Measurements from ENCODE around the gene ST13.

The ST13 gene

GRCh38 chr22:40889116-40889515 lies 32.7 kb upstream of the ST13 start:
- no peaks in the 10 kb centered on the region for H3K9me3 ChIP-seq (ENCODE audit: control insufficient read depth, insufficient read depth, low read depth, low read length)
- POLR2A ChIA-PET = no interaction called here
- CTCF ChIA-PET = interaction anchor here (0.7 to 3.6 kb wide), 4 partner anchors 10 to 508 kb away, joined by 3 to 17 read pairs (median 4); no protein-coding TSS in a partner anchor
- H3K36me3 ChIP-seq (ENCODE audit: control insufficient read depth in 2 of 2, insufficient read depth in 1 of 2, low read length in 2 of 2) = peaks cover 46 to 57% of the 10 kb centered on the region in 2 experiments
- no peak overlapping the region for H3K4me3 ChIP-seq (ENCODE audit: low read depth, low read length)
- no peak for TF ChIP-seq ZNF610 (tag by site-specific recombination; IDR thresholded peaks at IDR 0.05; ENCODE audit: borderline replicate concordance)
- TF ChIP-seq ZNF76 (tag by site-specific recombination; IDR thresholded peaks at IDR 0.05; ENCODE audit: borderline replicate concordance, low read depth) = no peak
- no peak for TF ChIP-seq ZNF514 (tag by site-specific recombination; IDR thresholded peaks at IDR 0.05)
- TF ChIP-seq ZNF510 (tag by site-specific recombination; IDR thresholded peaks at IDR 0.05; ENCODE audit: insufficient replicate concordance) = no peak
- no peak for TF ChIP-seq ZNF596 (tag by site-specific recombination; IDR thresholded peaks at IDR 0.05)
- no peak for TF ChIP-seq ZNF785 (tag by site-specific recombination; IDR thresholded peaks at IDR 0.05)
- TF ChIP-seq ZNF354C (tag by site-specific recombination; IDR thresholded peaks at IDR 0.05; ENCODE audit: borderline replicate concordance, low read depth) = no peak
- TF ChIP-seq ZNF777 (tag by site-specific recombination; IDR thresholded peaks at IDR 0.05; ENCODE audit: borderline replicate concordance) = no peak
- no peak for TF ChIP-seq SCRT1 (tag by site-specific recombination; IDR thresholded peaks at IDR 0.05; ENCODE audit: borderline replicate concordance)
- H3K27ac ChIP-seq (ENCODE audit: extremely low read depth, low read depth, low read length) = no peak overlapping the region; the same call in 1 of the 2 replicates
- H3K4me1 ChIP-seq (ENCODE audit: control insufficient read depth, insufficient read depth, low read length) = no peaks in the 10 kb centered on the region

DNA sequence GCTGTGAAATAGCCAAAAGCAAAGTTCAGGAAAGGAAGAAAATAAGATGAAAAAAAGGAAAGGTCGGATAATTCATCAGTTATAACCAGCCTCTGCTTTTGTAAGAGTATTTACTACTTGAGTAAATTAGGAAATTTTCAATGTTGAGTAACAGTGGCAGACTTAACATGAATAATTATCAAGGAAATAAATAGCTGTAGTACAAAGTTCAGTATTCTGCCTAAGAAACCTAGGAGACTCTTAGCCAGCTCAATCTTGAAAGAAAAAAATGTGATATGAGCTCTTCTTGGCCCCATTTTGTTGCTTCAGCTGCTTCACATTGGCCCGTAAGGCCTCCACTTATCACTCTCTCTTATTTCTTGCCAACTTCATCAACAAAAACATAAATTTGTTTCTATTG lies 22.5 kb upstream of the ST13 start:
- no peaks in the 10 kb centered on the region for H3K9me3 ChIP-seq (ENCODE audit: control insufficient read depth, insufficient read depth, low read depth, low read length)
- POLR2A ChIA-PET = no interaction called here
- TF ChIP-seq ZNF510 (tag by site-specific recombination; IDR thresholded peaks at IDR 0.05; ENCODE audit: insufficient replicate concordance) (no peak), ZNF221 (tag by site-specific recombination; IDR thresholded peaks at IDR 0.05; ENCODE audit: borderline replicate concordance) (no peak), SP2 (tag by site-specific recombination; IDR thresholded peaks at IDR 0.05) (no peak), ZNF791 (tag by site-specific recombination; IDR thresholded peaks at IDR 0.05) (no peak), ZNF16 (tag by site-specific recombination; IDR thresholded peaks at IDR 0.05; ENCODE audit: low read depth) (no peak), ZNF341 (tag by site-specific recombination; IDR thresholded peaks at IDR 0.05; ENCODE audit: low read depth) (no peak), ZNF670 (tag by site-specific recombination; IDR thresholded peaks at IDR 0.05; ENCODE audit: low read depth) (no peak), ZNF580 (tag by site-specific recombination; IDR thresholded peaks at IDR 0.05) (no peak), ZNF174 (tag by site-specific recombination; IDR thresholded peaks at IDR 0.05) (no peak), ZNF23 (tag by site-specific recombination; IDR thresholded peaks at IDR 0.05; ENCODE audit: borderline replicate concordance) (no peak)
- TF ChIP-seq, protein P1, sequence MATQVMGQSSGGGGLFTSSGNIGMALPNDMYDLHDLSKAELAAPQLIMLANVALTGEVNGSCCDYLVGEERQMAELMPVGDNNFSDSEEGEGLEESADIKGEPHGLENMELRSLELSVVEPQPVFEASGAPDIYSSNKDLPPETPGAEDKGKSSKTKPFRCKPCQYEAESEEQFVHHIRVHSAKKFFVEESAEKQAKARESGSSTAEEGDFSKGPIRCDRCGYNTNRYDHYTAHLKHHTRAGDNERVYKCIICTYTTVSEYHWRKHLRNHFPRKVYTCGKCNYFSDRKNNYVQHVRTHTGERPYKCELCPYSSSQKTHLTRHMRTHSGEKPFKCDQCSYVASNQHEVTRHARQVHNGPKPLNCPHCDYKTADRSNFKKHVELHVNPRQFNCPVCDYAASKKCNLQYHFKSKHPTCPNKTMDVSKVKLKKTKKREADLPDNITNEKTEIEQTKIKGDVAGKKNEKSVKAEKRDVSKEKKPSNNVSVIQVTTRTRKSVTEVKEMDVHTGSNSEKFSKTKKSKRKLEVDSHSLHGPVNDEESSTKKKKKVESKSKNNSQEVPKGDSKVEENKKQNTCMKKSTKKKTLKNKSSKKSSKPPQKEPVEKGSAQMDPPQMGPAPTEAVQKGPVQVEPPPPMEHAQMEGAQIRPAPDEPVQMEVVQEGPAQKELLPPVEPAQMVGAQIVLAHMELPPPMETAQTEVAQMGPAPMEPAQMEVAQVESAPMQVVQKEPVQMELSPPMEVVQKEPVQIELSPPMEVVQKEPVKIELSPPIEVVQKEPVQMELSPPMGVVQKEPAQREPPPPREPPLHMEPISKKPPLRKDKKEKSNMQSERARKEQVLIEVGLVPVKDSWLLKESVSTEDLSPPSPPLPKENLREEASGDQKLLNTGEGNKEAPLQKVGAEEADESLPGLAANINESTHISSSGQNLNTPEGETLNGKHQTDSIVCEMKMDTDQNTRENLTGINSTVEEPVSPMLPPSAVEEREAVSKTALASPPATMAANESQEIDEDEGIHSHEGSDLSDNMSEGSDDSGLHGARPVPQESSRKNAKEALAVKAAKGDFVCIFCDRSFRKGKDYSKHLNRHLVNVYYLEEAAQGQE (tag by site-specific recombination; IDR thresholded peaks at IDR 0.05) = no peak
- no peak overlapping the region for H3K27ac ChIP-seq (ENCODE audit: extremely low read depth, low read depth, low read length)
- CTCF ChIA-PET = interaction anchor here (0.6 to 0.7 kb wide), 3 partner anchors 103 to 214 kb away, joined by 3 to 4 read pairs (median 3); no protein-coding TSS in a partner anchor
- no peak overlapping the region for H3K4me3 ChIP-seq (ENCODE audit: low read depth, low read length)
- H3K36me3 ChIP-seq (ENCODE audit: control insufficient read depth in 2 of 2, insufficient read depth in 1 of 2, low read length in 2 of 2) = peaks cover 22 to 30% of the 10 kb centered on the region in 2 experiments
- no peaks in the 10 kb centered on the region for H3K4me1 ChIP-seq (ENCODE audit: control insufficient read depth, insufficient read depth, low read length)

Measured in HEK293 (cell line).